BLaER1 treated with 17β-estradiol and CSF1 and Interleukin-3, amounts not matched to agents 10 nM and 100 nM (cell line): ENCODE measurements around the gene DOCK10.

Experiments
- H3K27ac ChIP-seq, 11 experiments: shearing (Covaris generic); formaldehyde crosslinking; 2 replicates each; pipeline ENCODE4 v1.8.1; 2022
- H3K27me3 ChIP-seq, 11 experiments: shearing (Covaris generic); formaldehyde crosslinking; 2 replicates each; pipeline ENCODE4 v1.8.1; 2022
- H3K36me3 ChIP-seq, 11 experiments: shearing (Covaris generic); formaldehyde crosslinking; 2 replicates each; pipeline ENCODE4 v1.8.1; 2022
- H3K4me1 ChIP-seq, 10 experiments: shearing (Covaris generic); formaldehyde crosslinking; 2 replicates each; pipeline ENCODE4 v1.8.1; 2022
- H3K4me2 ChIP-seq, 11 experiments: shearing (Covaris generic); formaldehyde crosslinking; 2 replicates each; pipeline ENCODE4 v1.8.1; 2022
- H3K4me3 ChIP-seq, 10 experiments: shearing (Covaris generic); formaldehyde crosslinking; 2 replicates each; pipeline ENCODE4 v1.8.1; 2022
- H3K9ac ChIP-seq, 11 experiments: shearing (Covaris generic); formaldehyde crosslinking; 2 replicates each; pipeline ENCODE4 v1.8.1; 2022
- H3K9me3 ChIP-seq, 11 experiments: shearing (Covaris generic); formaldehyde crosslinking; replicated peaks in 1 of 11; 2 replicates each; pipeline ENCODE4 v1.8.1; 2022
- H4K20me1 ChIP-seq, 11 experiments: shearing (Covaris generic); formaldehyde crosslinking; 2 replicates each; pipeline ENCODE4 v1.8.1; 2022
- Cebpa-rat ChIP-seq, 11 experiments: shearing (Covaris generic); IDR thresholded peaks; 2 replicates each; pipeline ENCODE4 v1.8.1; 2022

The DOCK10 gene

DNA sequence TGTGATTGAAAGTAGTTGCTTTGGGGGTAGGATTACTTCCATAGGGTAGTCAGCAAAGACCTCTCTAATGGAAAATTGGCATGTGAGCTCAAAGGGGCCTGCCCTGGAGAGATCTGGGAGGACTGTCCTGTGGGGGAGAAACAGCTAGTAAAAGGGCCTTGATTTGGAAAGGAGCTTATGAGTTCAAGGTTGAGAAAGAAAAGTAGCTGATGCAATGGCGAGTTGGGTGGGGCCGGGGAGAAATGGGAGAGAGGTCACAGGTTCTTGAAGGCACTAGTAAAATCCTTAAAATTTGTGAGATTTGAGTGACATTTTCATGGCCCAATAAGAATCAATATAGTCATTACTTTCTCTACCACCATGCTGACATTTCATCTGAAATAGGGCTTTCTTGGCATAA, 244.1 kb downstream of the DOCK10 start:
- H4K20me1 ChIP-seq: peaks cover 0 to 11% (median 0%) of the 10 kb centered on the region in 11 experiments; a peak in 2 of 22 replicates
- H3K27ac ChIP-seq: no peak overlapping the region
- H3K4me1 ChIP-seq: no peaks in the 10 kb centered on the region
- H3K27me3 ChIP-seq: no peaks in the 10 kb centered on the region
- H3K36me3 ChIP-seq: peaks cover 100% of the 10 kb centered on the region in 11 experiments
- H3K9ac ChIP-seq: no peak overlapping the region
- H3K9me3 ChIP-seq: no peaks in the 10 kb centered on the region
- H3K4me2 ChIP-seq: no peak overlapping the region
- H3K4me3 ChIP-seq: no peak overlapping the region
- TF ChIP-seq Cebpa-rat (IDR thresholded peaks at IDR 0.05): no peak

DNA sequence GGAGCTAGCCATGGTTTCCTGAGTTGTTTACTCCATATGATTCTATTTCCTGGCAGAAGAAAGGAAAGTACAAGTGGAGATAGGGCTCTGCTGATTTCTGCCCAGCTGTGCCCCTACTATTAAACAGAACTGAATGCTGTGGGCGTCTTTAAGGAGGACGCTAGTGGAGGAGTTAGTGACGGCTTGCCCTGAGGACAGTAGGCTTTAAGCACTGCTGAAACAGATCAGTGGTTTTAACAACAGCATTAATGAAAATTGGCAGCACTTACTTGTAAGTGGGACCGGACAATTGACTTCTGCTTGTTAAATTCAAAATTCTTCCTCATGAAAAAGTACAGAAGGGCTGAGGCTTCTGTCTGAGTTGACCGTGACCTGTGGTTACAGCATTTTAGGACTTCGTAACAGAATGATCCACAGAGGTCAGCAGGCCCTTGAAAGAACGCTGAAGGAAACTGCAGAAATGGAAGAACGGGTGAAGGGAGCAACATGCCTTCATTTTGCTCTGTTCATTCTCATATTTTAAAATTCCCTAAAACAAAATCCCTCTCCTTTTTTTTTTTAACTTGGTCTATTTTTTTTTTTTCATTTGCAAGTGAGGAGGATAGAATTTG, 245.5 kb downstream of the DOCK10 start:
- no peak overlapping the region for H3K9ac ChIP-seq
- H3K27me3 ChIP-seq: no peaks in the 10 kb centered on the region
- no peak overlapping the region for H3K27ac ChIP-seq
- no peak for TF ChIP-seq Cebpa-rat (IDR thresholded peaks at IDR 0.05)
- H3K4me2 ChIP-seq: no peak overlapping the region
- H3K4me1 ChIP-seq: no peaks in the 10 kb centered on the region
- H3K4me3 ChIP-seq: no peak overlapping the region
- no peaks in the 10 kb centered on the region for H3K9me3 ChIP-seq
- peaks cover 96 to 100% (median 98%) of the 10 kb centered on the region in 11 experiments for H3K36me3 ChIP-seq
- peaks cover 0 to 11% (median 0%) of the 10 kb centered on the region in 11 experiments; a peak in 2 of 22 replicates for H4K20me1 ChIP-seq

DNA sequence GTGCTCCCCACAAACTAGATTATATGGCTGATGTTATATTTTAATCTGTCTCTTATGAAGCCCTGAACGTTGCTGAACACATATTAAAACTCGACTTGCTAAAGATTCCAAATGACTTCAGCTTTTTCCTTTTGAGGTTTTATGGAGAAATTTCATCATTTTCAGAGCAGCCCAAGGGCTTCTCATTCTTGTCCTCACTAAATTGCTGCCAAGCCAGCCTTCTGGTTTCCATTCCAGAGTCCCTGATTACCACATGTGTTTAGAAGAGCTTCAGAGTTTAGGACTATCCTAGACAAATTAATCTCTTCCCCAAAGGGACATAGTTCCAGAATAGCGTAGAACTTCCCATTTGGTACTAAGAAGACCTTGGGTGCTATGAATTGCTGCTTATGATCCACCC, 248.3 kb downstream of the DOCK10 start:
- H3K4me1 ChIP-seq: no peaks in the 10 kb centered on the region
- TF ChIP-seq Cebpa-rat (IDR thresholded peaks at IDR 0.05): no peak
- H3K36me3 ChIP-seq: peaks cover 95 to 100% (median 98%) of the 10 kb centered on the region in 11 experiments
- H3K27ac ChIP-seq: no peak overlapping the region
- H3K4me3 ChIP-seq: no peak overlapping the region
- H3K9ac ChIP-seq: no peak overlapping the region
- no peaks in the 10 kb centered on the region for H3K27me3 ChIP-seq
- peaks cover 0 to 11% (median 0%) of the 10 kb centered on the region in 11 experiments; a peak in 2 of 22 replicates for H4K20me1 ChIP-seq
- no peak overlapping the region for H3K4me2 ChIP-seq
- H3K9me3 ChIP-seq: no peaks in the 10 kb centered on the region

DNA sequence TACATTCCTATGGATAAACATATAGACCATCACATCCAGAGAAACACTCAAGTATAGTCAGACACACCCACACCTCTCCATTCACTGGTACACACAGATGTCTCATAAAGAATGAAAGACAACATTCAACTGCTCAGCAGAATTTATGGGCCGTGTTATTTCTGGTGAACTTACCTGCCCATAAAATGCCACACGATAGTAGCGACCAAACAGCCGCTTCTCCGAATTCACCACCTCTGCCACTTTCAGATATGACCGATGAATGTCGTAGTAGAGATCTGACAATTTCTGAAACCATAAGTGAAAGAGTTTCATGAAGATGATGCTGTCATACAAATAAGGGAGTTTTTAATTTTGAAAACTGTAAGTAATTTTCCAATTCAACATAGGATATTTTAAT, 255.4 kb downstream of the DOCK10 start:
- H3K27ac ChIP-seq: no peak overlapping the region
- H3K4me1 ChIP-seq: no peaks in the 10 kb centered on the region
- no peak overlapping the region for H3K4me2 ChIP-seq
- H3K4me3 ChIP-seq: no peak overlapping the region
- H3K9me3 ChIP-seq: no peaks in the 10 kb centered on the region
- no peak overlapping the region for H3K9ac ChIP-seq
- no peak for TF ChIP-seq Cebpa-rat (IDR thresholded peaks at IDR 0.05)
- 0 out of 22 replicates have a peak, but pooled peaks cover 0 to 4% (median 0%) of the 10 kb centered on the region in 11 experiments for H4K20me1 ChIP-seq
- H3K36me3 ChIP-seq: peaks cover 96 to 100% (median 98%) of the 10 kb centered on the region in 11 experiments
- no peaks in the 10 kb centered on the region for H3K27me3 ChIP-seq

DNA sequence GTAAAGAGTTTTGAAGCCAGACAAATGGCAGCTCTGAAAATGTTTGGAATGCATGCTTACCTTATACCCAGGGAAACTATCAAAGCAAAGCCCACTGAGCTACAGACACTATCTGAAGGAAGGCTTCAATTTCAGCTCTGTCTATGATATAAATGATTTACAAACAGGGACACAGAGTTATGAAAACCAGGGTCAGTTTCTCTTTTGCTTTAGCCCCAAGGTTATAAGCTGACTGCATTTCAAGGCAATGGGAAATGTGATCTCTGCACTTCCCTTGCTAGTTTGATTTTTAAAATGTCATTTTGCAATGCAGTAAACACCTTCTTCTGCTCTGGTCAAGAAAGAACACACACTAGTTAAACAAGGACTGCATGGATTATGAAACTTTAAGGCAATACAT, 260.9 kb downstream of the DOCK10 start:
- H4K20me1 ChIP-seq: peaks cover 0 to 6% (median 0%) of the 10 kb centered on the region in 11 experiments; a peak in 1 of 22 replicates
- no peak overlapping the region for H3K4me2 ChIP-seq
- H3K4me1 ChIP-seq: peaks cover 0 to 20% (median 3%) of the 10 kb centered on the region in 10 experiments; a peak in 7 of 20 replicates
- H3K27me3 ChIP-seq: no peaks in the 10 kb centered on the region
- H3K36me3 ChIP-seq: peaks cover 62 to 90% (median 79%) of the 10 kb centered on the region in 11 experiments
- TF ChIP-seq Cebpa-rat (IDR thresholded peaks at IDR 0.05): no peak
- H3K9ac ChIP-seq: no peak overlapping the region
- H3K4me3 ChIP-seq: no peak overlapping the region
- H3K27ac ChIP-seq: no peak overlapping the region
- H3K9me3 ChIP-seq: no peaks in the 10 kb centered on the region

DNA sequence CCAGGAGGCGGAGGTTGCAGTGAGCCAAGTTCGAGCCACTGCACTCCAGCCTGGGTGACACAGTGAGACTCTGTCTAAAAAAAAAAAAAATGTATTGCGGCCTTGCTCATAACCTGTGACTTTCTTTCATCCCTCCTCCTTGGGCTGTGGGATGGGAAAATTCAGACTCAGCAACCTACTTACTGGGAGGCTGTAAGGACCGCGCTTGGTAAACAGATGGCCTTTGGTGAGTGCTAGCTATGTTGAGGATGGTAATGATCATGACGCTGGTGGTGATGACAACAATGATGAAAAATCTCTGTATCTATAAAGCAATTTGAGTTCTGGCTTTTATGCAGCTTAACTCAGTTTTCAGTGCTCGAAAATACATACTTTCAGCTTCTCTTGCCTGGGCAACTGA, 261.4 kb downstream of the DOCK10 start:
- H3K4me3 ChIP-seq: no peak overlapping the region
- H3K4me2 ChIP-seq: no peak overlapping the region
- H3K9ac ChIP-seq: no peak overlapping the region
- H3K27me3 ChIP-seq: no peaks in the 10 kb centered on the region
- H4K20me1 ChIP-seq: peaks cover 0 to 6% (median 0%) of the 10 kb centered on the region in 11 experiments; a peak in 1 of 22 replicates
- H3K9me3 ChIP-seq: no peaks in the 10 kb centered on the region
- H3K4me1 ChIP-seq: peaks cover 0 to 20% (median 3%) of the 10 kb centered on the region in 10 experiments; a peak in 7 of 20 replicates
- peaks cover 62 to 90% (median 79%) of the 10 kb centered on the region in 11 experiments for H3K36me3 ChIP-seq
- TF ChIP-seq Cebpa-rat (IDR thresholded peaks at IDR 0.05): no peak
- no peak overlapping the region; a peak in 1 of 22 replicates for H3K27ac ChIP-seq

DNA sequence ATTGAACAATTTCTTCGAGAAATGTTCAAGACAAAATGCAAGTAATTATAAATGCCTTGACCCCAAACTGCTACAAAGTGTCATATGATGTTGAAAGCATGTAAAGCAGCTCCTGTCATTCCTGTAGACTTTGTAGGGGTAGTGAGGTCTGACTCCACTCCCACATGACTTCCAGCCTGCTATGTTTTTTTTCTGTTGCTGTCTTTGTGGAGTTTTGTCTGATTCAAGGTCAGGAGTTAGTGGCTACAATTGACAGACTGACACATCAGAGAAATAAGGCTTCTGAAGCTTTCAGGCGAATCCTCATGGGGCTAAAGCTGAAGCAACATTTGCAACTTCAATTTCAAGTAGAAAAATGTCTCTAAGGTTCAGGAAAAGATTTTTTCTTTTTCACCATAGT, 262.2 kb downstream of the DOCK10 start:
- H3K4me2 ChIP-seq: no peak overlapping the region
- peaks cover 62 to 90% (median 79%) of the 10 kb centered on the region in 11 experiments for H3K36me3 ChIP-seq
- H3K4me3 ChIP-seq: no peak overlapping the region
- H3K4me1 ChIP-seq: peaks cover 0 to 20% (median 3%) of the 10 kb centered on the region in 10 experiments; a peak in 7 of 20 replicates
- peaks cover 0 to 6% (median 0%) of the 10 kb centered on the region in 11 experiments; a peak in 1 of 22 replicates for H4K20me1 ChIP-seq
- TF ChIP-seq Cebpa-rat (IDR thresholded peaks at IDR 0.05): no peak
- H3K9ac ChIP-seq: no peak overlapping the region
- H3K27me3 ChIP-seq: no peaks in the 10 kb centered on the region
- no peak overlapping the region; a peak in 2 of 22 replicates for H3K27ac ChIP-seq
- H3K9me3 ChIP-seq: no peaks in the 10 kb centered on the region

DNA sequence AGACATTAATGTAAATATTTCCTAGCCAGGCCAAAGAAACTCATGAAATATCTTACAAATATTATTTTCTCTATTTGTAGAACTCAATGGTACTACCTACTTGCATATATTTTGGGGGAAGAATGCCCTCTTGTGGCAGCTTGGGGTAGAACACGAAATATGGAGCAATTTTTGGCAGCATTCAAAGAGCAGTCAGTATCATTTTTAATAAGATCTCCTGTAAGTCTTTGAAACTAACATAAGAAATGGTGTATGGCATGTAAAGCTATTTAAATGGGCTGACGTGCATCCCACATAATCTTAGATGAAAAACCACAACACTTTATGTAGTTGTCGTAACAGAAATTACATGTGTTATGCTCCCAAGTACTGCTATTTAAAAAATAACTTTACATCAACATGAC, 263.8 kb downstream of the DOCK10 start:
- peaks cover 0 to 6% (median 0%) of the 10 kb centered on the region in 11 experiments; a peak in 2 of 22 replicates for H4K20me1 ChIP-seq
- H3K9me3 ChIP-seq: no peaks in the 10 kb centered on the region; a peak in 1 of 22 replicates
- TF ChIP-seq Cebpa-rat (IDR thresholded peaks at IDR 0.05): no peak
- H3K36me3 ChIP-seq: peaks cover 62 to 90% (median 79%) of the 10 kb centered on the region in 11 experiments
- no peaks in the 10 kb centered on the region for H3K27me3 ChIP-seq
- no peak overlapping the region for H3K4me2 ChIP-seq
- H3K27ac ChIP-seq: no peak overlapping the region; a peak in 1 of 22 replicates
- H3K4me3 ChIP-seq: no peak overlapping the region
- no peak overlapping the region for H3K9ac ChIP-seq
- peaks cover 0 to 20% (median 3%) of the 10 kb centered on the region in 10 experiments; a peak in 7 of 20 replicates for H3K4me1 ChIP-seq

DNA sequence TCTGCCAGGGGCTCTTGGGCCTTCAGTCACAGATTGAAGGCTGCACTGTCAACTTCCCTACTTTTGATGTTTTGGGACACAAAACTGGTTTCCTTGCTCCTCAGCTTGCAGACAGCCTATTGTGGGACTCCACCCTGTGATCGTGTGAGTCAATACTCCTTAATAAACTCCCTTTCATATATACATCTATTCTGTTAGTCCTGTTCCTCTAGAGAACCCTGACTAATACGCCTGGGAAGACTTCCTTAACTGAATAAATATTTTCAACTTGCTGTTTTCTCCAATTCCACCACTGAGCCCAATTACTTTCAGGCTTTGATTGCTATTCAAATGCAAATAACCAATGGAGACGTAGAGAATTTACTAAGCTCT, 264.7 kb downstream of the DOCK10 start:
- Histone ChIP-seq H4K20me1 (peaks cover 0 to 6% (median 0%) of the 10 kb centered on the region in 11 experiments; a peak in 2 of 22 replicates), H3K36me3 (peaks cover 62 to 90% (median 79%) of the 10 kb centered on the region in 11 experiments), H3K4me2 (no peak overlapping the region), H3K4me3 (no peak overlapping the region), H3K4me1 (peaks cover 0 to 20% (median 3%) of the 10 kb centered on the region in 10 experiments; a peak in 7 of 20 replicates), H3K9me3 (peaks cover 0 to under 1% (median 0%) of the 10 kb centered on the region in 11 experiments; a peak in 1 of 22 replicates), H3K27ac (peak overlapping the region in 5 of 11 experiments; percentile 8 to 41 (median 11); a peak in 5 of 22 replicates), H3K27me3 (no peaks in the 10 kb centered on the region), H3K9ac (0 out of 22 replicates have a peak overlapping the region, but pooled peaks of 1 of the 11 experiments have one; percentile 3)
- no peak for TF ChIP-seq Cebpa-rat (IDR thresholded peaks at IDR 0.05)
